Fibroblast of the aortic adventitia (primary cell): ENCODE data around the gene NSDHL. TPM values are rescaled to one million over a fixed set of nuclear protein-coding genes. Genes with fewer than 3 reads are reported as not detected.
"Not testable (repeated sequence)": the region's sequence is repeated elsewhere in the genome, so short reads cannot be mapped to it uniquely, and the experiment has no call there.

Source experiments
- DNase-seq: peaks from one replicate; pipeline ENCODE4 v3.0.0-alpha.2; 2010; ENCODE audit warnings: low read depth
- H3K4me3 ChIP-seq: 2 replicates; pipeline ENCODE4 v1.5.1; 2011; ENCODE audit warnings: low read depth, mild to moderate bottlenecking, control low read depth, low read length, moderate library complexity
- CTCF ChIP-seq: IDR thresholded peaks from 2 replicates; pipeline ENCODE4 v1.5.1; 2011; ENCODE audit warnings: mild to moderate bottlenecking, low read length, control low read depth, inconsistent platforms; ENCODE audit not compliant: insufficient read depth
- total RNA-seq: library from RNA; depleted of rRNA; stranded (reverse); fragments of >200 nt; gene quantifications from 2 replicates; pipeline ENCODE4 v1.2.3, GENCODE V29; 2012; ENCODE audit warnings: low replicate concordance

Gene NSDHL
- total RNA-seq, 1 donor = 11.7 TPM

GRCh38 chrX:152823657-152824056 lies 7.2 kb upstream of the NSDHL start:
- H3K4me3 ChIP-seq = no peak overlapping the region
- TF ChIP-seq CTCF = no peak
- DNase-seq = no peak

- DNase-seq = no peak
- no peak for TF ChIP-seq CTCF
- no peak overlapping the region for H3K4me3 ChIP-seq
These were observed 6.0 kb upstream of the NSDHL start for GRCh38 chrX:152824841-152825374.

- H3K4me3 ChIP-seq = peak overlapping the region; percentile 70
- no peak for DNase-seq
- no peak for TF ChIP-seq CTCF
These were observed 528 bp downstream of the NSDHL start for GRCh38 chrX:152831391-152831790.

- TF ChIP-seq CTCF = no peak
- no peak for DNase-seq
- H3K4me3 ChIP-seq = no peak overlapping the region
These were observed 1.7 kb downstream of the NSDHL start for GRCh38 chrX:152832520-152832919.

- TF ChIP-seq CTCF = no peak
- DNase-seq = no peak
- H3K4me3 ChIP-seq = no peak overlapping the region
These were observed 2.5 kb downstream of the NSDHL start for GRCh38 chrX:152833378-152833777.

- not testable (repeated sequence) for DNase-seq, H3K4me3 ChIP-seq
These were observed 4.6 kb downstream of the NSDHL start for GRCh38 chrX:152835470-152835869.

- no peak for TF ChIP-seq CTCF
- DNase-seq = no peak
- H3K4me3 ChIP-seq = no peak overlapping the region
These were observed 12.0 kb downstream of the NSDHL start for GRCh38 chrX:152842772-152843338.
